OCI-LY7 (cell line): Measurements from ENCODE around the gene OTUD7B. TPM values are rescaled to one million over a fixed set of nuclear protein-coding genes. Genes with fewer than 3 reads are reported as not detected.
A peak's percentile ranks its signal among the peaks of the same experiment; 100 is the strongest.

Experiments
- Bru-seq: library from RNA; stranded (reverse); fragments of 400-500 nt; gene quantifications from one replicate; lab custom pipeline; 2021; lab: Mats Ljungman, UMichigan
- BruChase-seq, 2 experiments: library from RNA; stranded (reverse); fragments of 400-500 nt; gene quantifications; one replicate each; lab custom pipeline; 2021; lab: Mats Ljungman, UMichigan
- BruUV-seq: library from RNA; stranded (reverse); fragments of 400-500 nt; replicated peaks from 2 replicates; lab custom pipeline; 2021; lab: Mats Ljungman, UMichigan
- CTCF ChIA-PET: fragments of 300-600 bp; sonication (Branson Sonifier 250); formaldehyde crosslinking; loops from one replicate; lab custom pipeline; 2022; ENCODE audit warnings: antibody characterized with exemption; ENCODE audit not compliant: unreplicated experiment; lab: Charles Lee
- POLR2A ChIA-PET: fragments of 300-600 bp; sonication (Branson Sonifier 250); formaldehyde crosslinking; loops from one replicate; lab custom pipeline; 2022; ENCODE audit warnings: antibody characterized with exemption; lab: Charles Lee
- DNase-seq: peaks from one replicate; pipeline ENCODE4 v3.0.0-alpha.2; 2015; ENCODE audit warnings: low spot score
- H2AFZ ChIP-seq: fragments of 200-600 bp; sonication (generic), shearing (Covaris generic); 2 replicates; pipeline ENCODE4 v1.6.1; 2014; ENCODE audit warnings: mild to moderate bottlenecking, antibody characterized with exemption, low read length, moderate library complexity
- H3K27ac ChIP-seq: fragments of 200-600 bp; sonication (generic); 2 replicates; pipeline ENCODE4 v1.5.1; 2014; ENCODE audit warnings: mixed run types, low read depth, mild to moderate bottlenecking, moderate library complexity, low read length, inconsistent platforms; ENCODE audit not compliant: poor library complexity, severe bottlenecking
- H3K36me3 ChIP-seq: fragments of 200-600 bp; sonication (generic); 2 replicates; pipeline ENCODE4 v1.6.1; 2014; ENCODE audit warnings: mild to moderate bottlenecking, antibody characterized with exemption, low read length, moderate library complexity, mixed read lengths; ENCODE audit not compliant: insufficient read depth
- H3K4me1 ChIP-seq: fragments of 200-600 bp; sonication (generic); 2 replicates; pipeline ENCODE4 v1.5.1; 2014; ENCODE audit warnings: mild to moderate bottlenecking, low read length; ENCODE audit not compliant: insufficient read depth, poor library complexity, severe bottlenecking
- H3K4me2 ChIP-seq: fragments of 200-600 bp; sonication (generic); 2 replicates; pipeline ENCODE4 v1.6.1; 2014; ENCODE audit warnings: mild to moderate bottlenecking, low read length
- H3K4me3 ChIP-seq: fragments of 200-600 bp; sonication (generic); 2 replicates; pipeline ENCODE4 v1.5.1; 2014; ENCODE audit warnings: mild to moderate bottlenecking, low read depth, low read length; ENCODE audit not compliant: poor library complexity, severe bottlenecking
- H3K79me2 ChIP-seq: fragments of 200-600 bp; sonication (generic); 2 replicates; pipeline ENCODE4 v1.6.1; 2016; ENCODE audit warnings: low read depth, mild to moderate bottlenecking, low read length, moderate library complexity, mixed read lengths; ENCODE audit not compliant: insufficient read depth
- H3K9me2 ChIP-seq: fragments of 200-600 bp; sonication (generic); 2 replicates; pipeline ENCODE4 v1.6.1; 2016; ENCODE audit warnings: mild to moderate bottlenecking, low read length, mixed read lengths; ENCODE audit not compliant: insufficient read depth
- H3K9me3 ChIP-seq: fragments of 200-600 bp; sonication (generic); 2 replicates; pipeline ENCODE4 v1.6.1; 2014; ENCODE audit warnings: mild to moderate bottlenecking, mixed run types, low read length, mixed read lengths
- H4K20me1 ChIP-seq: fragments of 200-600 bp; sonication (generic); 2 replicates; pipeline ENCODE4 v1.6.1; 2014; ENCODE audit warnings: mild to moderate bottlenecking, antibody characterized with exemption, low read length, moderate library complexity, mixed read lengths; ENCODE audit not compliant: insufficient read depth
- EZH2phosphoT487 ChIP-seq: fragments of 200-600 bp; sonication (generic); IDR thresholded peaks from 2 replicates; pipeline ENCODE4 v1.6.1; 2018; ENCODE audit warnings: low read depth, borderline replicate concordance, mild to moderate bottlenecking, mixed run types, antibody characterized with exemption, low read length, moderate library complexity, mixed read lengths
- intact Hi-C: fragments of 100-400 bp; cut with micrococcal nuclease; formaldehyde crosslinking; loops from one replicate; pipeline ENCODE4 v1.10.0; 2022; ENCODE audit not compliant: unreplicated experiment
- long read RNA-seq: library from polyadenylated mRNA; stranded (forward); transcript quantifications from one replicate; pipeline ENCODE4 v2.0.0, GENCODE V29; 2022
- total RNA-seq, 2 experiments: library from RNA; depleted of rRNA in 1 of 2; stranded (reverse); fragments of >200 nt in 1 of 2; shearing (Covaris generic) in 1 of 2; gene quantifications; 2 replicates each; pipeline ENCODE4 v1.2.3, GENCODE V29; 2014 to 2022
- TF ChIP-seq, protein P1 (sequence below): fragments of 200-600 bp; sonication (generic); conservative IDR thresholded peaks from 2 replicates; pipeline ENCODE4 v1.5.1; 2014; ENCODE audit warnings: mild to moderate bottlenecking, antibody characterized with exemption, low read length, moderate library complexity, mixed read lengths

OTUD7B gene
- total RNA-seq (2014; rRNA removed; shearing (Covaris generic)), result 1.6 and 1.7 TPM in 2 replicates
- total RNA-seq (2022), result 4.3 and 4.8 TPM in 2 replicates
- percentile 50 among the genes with signal in this experiment for Bru-seq, nascent RNA
- BruChase-seq, experiment 1, labeled RNA remaining after a 6-hour chase, result percentile 54 among the genes with signal in this experiment
- BruChase-seq, experiment 2, labeled RNA remaining after a 2-hour chase, result percentile 52 among the genes with signal in this experiment
- long read RNA-seq, partial matches to known transcripts, result 0 of 2 reads
- long read RNA-seq, other reads (novel, unspliced or antisense), result 2 of 2 reads

DNA sequence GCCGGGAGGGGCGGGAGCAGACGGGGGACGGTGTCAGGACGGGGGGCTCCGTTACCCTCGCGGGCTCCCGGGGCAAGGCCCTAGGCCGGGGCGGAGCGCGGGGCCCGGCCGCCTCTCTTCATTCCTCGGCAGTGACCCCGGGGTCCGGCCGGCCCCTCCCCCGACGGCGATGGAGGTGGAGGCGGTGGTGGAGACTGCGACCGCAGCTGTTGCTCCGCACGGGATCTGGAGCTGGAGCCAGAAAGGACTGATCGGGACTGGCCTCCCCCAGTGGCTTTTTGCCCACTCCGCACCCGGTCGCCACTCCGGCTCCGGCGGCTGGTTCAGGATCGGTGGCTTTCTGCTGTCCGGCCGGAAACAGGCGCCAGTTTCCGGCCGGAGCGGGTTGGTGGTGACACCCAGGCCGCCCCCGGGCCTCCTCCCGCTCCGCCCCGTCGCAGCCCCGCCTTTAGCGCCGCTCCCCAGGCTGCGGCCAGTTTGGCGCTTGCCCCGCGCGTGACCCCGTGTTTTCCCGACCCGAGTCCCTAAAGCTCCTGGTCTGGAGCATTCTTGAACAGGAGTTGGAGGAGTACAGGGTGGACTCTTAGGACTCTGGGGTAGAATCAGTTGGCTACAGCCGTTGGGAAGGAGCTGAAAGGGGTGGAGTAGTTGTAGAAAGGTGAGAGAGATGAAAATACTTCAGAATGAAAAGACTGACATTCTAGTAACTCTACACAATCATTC, at the start of gene OTUD7B:
OTUD7B (minus strand) TSS at position 334 of the 723 bp plus-strand sequence. CDS start 33,216 bp downstream, outside the sequence.
- peak within 1 kb of the TSS; percentile 98 for H3K4me2 ChIP-seq
- peak; percentile 85 for DNase-seq
- no peaks in the 10 kb centered on the region for H3K36me3 ChIP-seq
- CTCF ChIA-PET, result interaction anchor here (1.0 kb wide), 1 partner anchor 13 kb away, joined by 3 read pairs; no protein-coding TSS in a partner anchor
- peak within 1 kb of the TSS; percentile 100 for H2AFZ ChIP-seq
- peaks cover 5% of the 10 kb centered on the region; the same call in 1 of the 2 replicates for H4K20me1 ChIP-seq
- TF ChIP-seq, protein P1, sequence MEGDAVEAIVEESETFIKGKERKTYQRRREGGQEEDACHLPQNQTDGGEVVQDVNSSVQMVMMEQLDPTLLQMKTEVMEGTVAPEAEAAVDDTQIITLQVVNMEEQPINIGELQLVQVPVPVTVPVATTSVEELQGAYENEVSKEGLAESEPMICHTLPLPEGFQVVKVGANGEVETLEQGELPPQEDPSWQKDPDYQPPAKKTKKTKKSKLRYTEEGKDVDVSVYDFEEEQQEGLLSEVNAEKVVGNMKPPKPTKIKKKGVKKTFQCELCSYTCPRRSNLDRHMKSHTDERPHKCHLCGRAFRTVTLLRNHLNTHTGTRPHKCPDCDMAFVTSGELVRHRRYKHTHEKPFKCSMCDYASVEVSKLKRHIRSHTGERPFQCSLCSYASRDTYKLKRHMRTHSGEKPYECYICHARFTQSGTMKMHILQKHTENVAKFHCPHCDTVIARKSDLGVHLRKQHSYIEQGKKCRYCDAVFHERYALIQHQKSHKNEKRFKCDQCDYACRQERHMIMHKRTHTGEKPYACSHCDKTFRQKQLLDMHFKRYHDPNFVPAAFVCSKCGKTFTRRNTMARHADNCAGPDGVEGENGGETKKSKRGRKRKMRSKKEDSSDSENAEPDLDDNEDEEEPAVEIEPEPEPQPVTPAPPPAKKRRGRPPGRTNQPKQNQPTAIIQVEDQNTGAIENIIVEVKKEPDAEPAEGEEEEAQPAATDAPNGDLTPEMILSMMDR, result peak; percentile 42; the same call in 1 of the 2 replicates
- TF ChIP-seq EZH2phosphoT487, result no peak
- peak within 1 kb of the TSS; percentile 89 for H3K4me3 ChIP-seq
- no peaks in the 10 kb centered on the region for H3K9me3 ChIP-seq
- intact Hi-C loops, result no loop called here
- H3K79me2 ChIP-seq, result no peaks in the 10 kb centered on the region
- H3K27ac ChIP-seq, result no peak within 1 kb of the TSS
- POLR2A ChIA-PET, result interaction anchor here (0.5 to 2.0 kb wide), 9 partner anchors 8 to 202 kb away, joined by 3 to 7 read pairs (median 3); partner anchors contain the start of genes PLEKHO1 and VPS45
- H3K9me2 ChIP-seq, result no peaks in the 10 kb centered on the region
- BruUV-seq, result no TSS peak
- peaks cover 12% of the 10 kb centered on the region for H3K4me1 ChIP-seq

DNA sequence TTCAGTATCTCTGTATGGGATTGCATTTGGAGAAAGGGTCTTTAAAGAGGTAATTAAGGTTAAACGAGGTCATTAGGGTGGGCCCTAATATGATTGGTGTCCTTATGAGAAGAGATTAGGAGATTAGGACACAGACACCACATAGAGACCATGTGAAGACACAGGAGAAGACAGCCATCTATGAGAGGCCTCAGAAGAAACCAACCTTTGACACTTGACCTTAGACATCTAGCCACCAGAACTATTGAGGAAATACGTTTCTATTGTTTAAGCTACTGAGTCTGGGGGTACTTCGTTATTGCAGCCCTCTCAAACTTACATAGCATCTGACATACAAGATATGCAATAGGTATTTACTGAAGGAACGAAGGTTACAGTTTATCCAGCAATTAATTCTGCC, 49.7 kb upstream of the OTUD7B start:
- Histone ChIP-seq H3K4me2 (no peak overlapping the region), H3K4me3 (no peak overlapping the region), H3K9me2 (no peaks in the 10 kb centered on the region), H3K79me2 (peaks cover 7% of the 10 kb centered on the region; the same call in 1 of the 2 replicates), H3K27ac (no peak overlapping the region), H3K36me3 (no peaks in the 10 kb centered on the region), H2AFZ (no peak overlapping the region), H3K9me3 (no peaks in the 10 kb centered on the region), H3K4me1 (peaks cover 4% of the 10 kb centered on the region), H4K20me1 (no peaks in the 10 kb centered on the region)
- TF ChIP-seq EZH2phosphoT487, result no peak
- TF ChIP-seq, protein P1, result no peak
- DNase-seq, result no peak
- ChIA-PET POLR2A (interaction anchor here (0.5 kb wide), 1 partner anchor 290 kb away, joined by 3 read pairs; no protein-coding TSS in a partner anchor), CTCF (no interaction called here)
- intact Hi-C loops, result no loop called here
- BruUV-seq, result no TSS peak
